HCT116 (cell line): ENCODE data around the gene PITPNC1. TPM values are rescaled to one million over a fixed set of nuclear protein-coding genes. Genes with fewer than 3 reads are reported as not detected.

Experiments
- ATAC-seq: fragments of 200-7000 bp; cut with Tn5 transposase; 2 replicates; pipeline ENCODE4 v1.9.1; 2020; ENCODE audit warnings: mild to moderate bottlenecking, moderate library complexity
- BruUV-seq: library from RNA; stranded (reverse); fragments of 400-500 nt; replicated peaks from 2 replicates; lab custom pipeline; 2021; lab: Mats Ljungman, UMichigan
- CTCF ChIA-PET: fragments of 300-600 bp; sonication (Branson Sonifier 250); formaldehyde crosslinking; loops from one replicate; lab custom pipeline; 2021; ENCODE audit warnings: antibody characterized with exemption; lab: Charles Lee
- POLR2A ChIA-PET: fragments of 300-600, 350-600 bp; sonication (Branson Sonifier 250); formaldehyde crosslinking; loops from one replicate; lab custom pipeline; 2021; ENCODE audit warnings: antibody characterized with exemption; lab: Charles Lee
- RAD21 ChIA-PET, 2 experiments: fragments of 300-600 bp; sonication (Branson Sonifier 250); formaldehyde crosslinking; loops; one replicate each; lab custom pipeline; 2023; ENCODE audit warnings: low total read pairs in 2 of 2; ENCODE audit not compliant: uncharacterized antibody in 2 of 2, unreplicated experiment in 2 of 2, low non-redundant PET in 1 of 2; lab: Charles Lee
- DNase-seq: peaks from one replicate; pipeline ENCODE4 v3.0.0-alpha.2; 2010; ENCODE audit warnings: low read depth, low spot score
- H2AFZ ChIP-seq: fragments of 200-600 bp; shearing (Covaris generic), sonication (generic); 2 replicates; pipeline ENCODE4 v1.6.1; 2017; ENCODE audit warnings: low read depth, mixed run types, mixed read lengths, antibody characterized with exemption, low read length; ENCODE audit not compliant: poor library complexity, severe bottlenecking
- H3K27ac ChIP-seq: 2 replicates; pipeline ENCODE4 v1.5.1; 2012; ENCODE audit warnings: low read depth, low read length
- H3K27me3 ChIP-seq: fragments of 200-600 bp; sonication (generic); 2 replicates; pipeline ENCODE4 v1.6.1; 2016; ENCODE audit warnings: mixed run types, low read length, mixed read lengths; ENCODE audit not compliant: insufficient read depth
- H3K36me3 ChIP-seq, 2 experiments: fragments of 200-500 bp in 1 of 2; fragments of 200-600 bp in 1 of 2; sonication (Bioruptor generic) in 1 of 2; sonication (generic) in 1 of 2; 2 replicates each; pipeline versions ENCODE4 v1.5.1 to v1.6.1; 2014 to 2016; ENCODE audit warnings: low read length in 2 of 2, inconsistent platforms in 1 of 2, mixed read lengths in 1 of 2, mixed run types in 1 of 2; ENCODE audit not compliant: insufficient read depth in 2 of 2, control insufficient read depth in 1 of 2
- H3K4me1 ChIP-seq, 2 experiments: fragments of 200-600 bp in 1 of 2; sonication (generic) in 1 of 2; 2 replicates each; pipeline versions ENCODE4 v1.5.1 to v1.6.1; 2012 to 2017; ENCODE audit warnings: low read length in 2 of 2, inconsistent platforms in 1 of 2, mild to moderate bottlenecking in 1 of 2, mixed read lengths in 1 of 2, mixed run types in 1 of 2, moderate library complexity in 1 of 2; ENCODE audit not compliant: insufficient read depth in 2 of 2, control insufficient read depth in 1 of 2
- H3K4me2 ChIP-seq: fragments of 200-600 bp; sonication (generic); 2 replicates; pipeline ENCODE4 v1.6.1; 2017; ENCODE audit warnings: mixed run types, low read length, mixed read lengths
- H3K4me3 ChIP-seq, 2 experiments: fragments of 200-600 bp in 1 of 2; sonication (generic) in 1 of 2; replicated peaks in 1 of 2; 2 replicates each; pipeline ENCODE4 v1.5.1; 2011 to 2016; ENCODE audit warnings: low read length in 2 of 2, control low read depth in 1 of 2, low read depth in 1 of 2, mild to moderate bottlenecking in 1 of 2, mixed read lengths in 1 of 2, mixed run types in 1 of 2
- H3K79me2 ChIP-seq: fragments of 200-600 bp; sonication (generic); 2 replicates; pipeline ENCODE4 v1.6.1; 2017; ENCODE audit warnings: mild to moderate bottlenecking, mixed run types, low read length, moderate library complexity, mixed read lengths; ENCODE audit not compliant: insufficient read depth
- H3K9ac ChIP-seq: fragments of 200-600 bp; sonication (generic); 2 replicates; pipeline ENCODE4 v1.6.1; 2016; ENCODE audit warnings: low read length, mixed read lengths
- H3K9me2 ChIP-seq: fragments of 200-600 bp; sonication (generic), shearing (Covaris generic); 2 replicates; pipeline ENCODE4 v1.6.1; 2017; ENCODE audit warnings: mixed run types, mild to moderate bottlenecking, moderate library complexity; ENCODE audit not compliant: insufficient read depth
- H3K9me3 ChIP-seq, 2 experiments: fragments of 200-500 bp in 1 of 2; fragments of 200-600 bp in 1 of 2; sonication (Bioruptor generic) in 1 of 2; sonication (generic) in 1 of 2; 2 replicates each; pipeline ENCODE4 v1.6.1; 2014 to 2017; ENCODE audit warnings: low read length in 2 of 2, mixed read lengths in 2 of 2, inconsistent platforms in 1 of 2, low read depth in 1 of 2, mild to moderate bottlenecking in 1 of 2, mixed run types in 1 of 2, moderate library complexity in 1 of 2; ENCODE audit not compliant: control insufficient read depth in 1 of 2, insufficient read depth in 1 of 2
- H4K20me1 ChIP-seq: fragments of 200-600 bp; sonication (generic), shearing (Covaris generic); 2 replicates; pipeline ENCODE4 v1.6.1; 2017; ENCODE audit warnings: mixed run types, mild to moderate bottlenecking, moderate library complexity; ENCODE audit not compliant: insufficient read depth
- CBX3 ChIP-seq: IDR thresholded peaks from 2 replicates; pipeline ENCODE4 v1.6.1; 2012; ENCODE audit warnings: low read depth
- CEBPB ChIP-seq: IDR thresholded peaks from 2 replicates; pipeline ENCODE4 v1.6.1; 2012; ENCODE audit warnings: low read depth
- ELF1 ChIP-seq: IDR thresholded peaks from 2 replicates; pipeline ENCODE4 v1.6.1; 2012; ENCODE audit warnings: low read depth, borderline replicate concordance
- EZH2 ChIP-seq: fragments of 200-600 bp; sonication (generic); IDR thresholded peaks from 2 replicates; pipeline ENCODE4 v1.6.1; 2017; ENCODE audit warnings: antibody characterized with exemption, mixed run types
- EZH2phosphoT487 ChIP-seq: fragments of 200-600 bp; IDR thresholded peaks from 2 replicates; pipeline ENCODE4 v1.6.1; 2018; ENCODE audit warnings: antibody characterized with exemption, borderline replicate concordance
- FOSL1 ChIP-seq: IDR thresholded peaks from 2 replicates; pipeline ENCODE4 v1.6.1; 2012; ENCODE audit warnings: low read depth
- JUND ChIP-seq: IDR thresholded peaks from 2 replicates; pipeline ENCODE4 v1.6.1; 2012
- POLR2A ChIP-seq: IDR thresholded peaks from 2 replicates; pipeline ENCODE4 v1.7.0; 2011; ENCODE audit warnings: borderline replicate concordance; ENCODE audit not compliant: insufficient read depth, insufficient read length; ENCODE audit errors: extremely low read depth
- POLR2AphosphoS5 ChIP-seq: IDR thresholded peaks from 2 replicates; pipeline ENCODE4 v1.6.1; 2011; ENCODE audit warnings: mild to moderate bottlenecking, low read depth, low read length, moderate library complexity
- SIN3A ChIP-seq: IDR thresholded peaks from 2 replicates; pipeline ENCODE4 v1.6.1; 2012; ENCODE audit warnings: low read depth
- SP1 ChIP-seq: IDR thresholded peaks from 2 replicates; pipeline ENCODE4 v1.6.1; 2012; ENCODE audit warnings: low read depth
- SRF ChIP-seq: IDR thresholded peaks from 2 replicates; pipeline ENCODE4 v1.6.1; 2012; ENCODE audit warnings: low read depth
- TCF7L2 ChIP-seq: IDR thresholded peaks from 2 replicates; pipeline ENCODE4 v1.7.0; 2011; ENCODE audit warnings: borderline replicate concordance, inconsistent platforms; ENCODE audit not compliant: insufficient read depth, insufficient read length; ENCODE audit errors: extremely low read depth
- YY1 ChIP-seq: IDR thresholded peaks from 2 replicates; pipeline ENCODE4 v1.6.1; 2011; ENCODE audit warnings: low read length, low read depth, moderate library complexity, mild to moderate bottlenecking; ENCODE audit not compliant: insufficient replicate concordance; ENCODE audit errors: extremely low read depth
- ZFX ChIP-seq: fragments of 450-650 bp; IDR thresholded peaks from 2 replicates; pipeline ENCODE4 v1.6.1; 2017
- ZNF274 ChIP-seq: fragments of 200-500 bp; sonication (Bioruptor generic); IDR thresholded peaks from 2 replicates; pipeline ENCODE4 v1.6.1; 2014; ENCODE audit warnings: mild to moderate bottlenecking, low read depth, low read length, inconsistent platforms
- intact Hi-C: fragments of 100-400 bp; cut with micrococcal nuclease; formaldehyde crosslinking; loops from 2 replicates; pipeline ENCODE4 v1.10.0; 2022
- total RNA-seq: library from RNA; stranded (reverse); gene quantifications from one replicate; pipeline ENCODE4 v1.2.1, GENCODE V29; 2021; ENCODE audit not compliant: unreplicated experiment
- TF ChIP-seq, protein P1 (sequence below): IDR thresholded peaks from 2 replicates; pipeline ENCODE4 v1.6.1; 2012
- TF ChIP-seq, protein P2 (sequence below): IDR thresholded peaks from 2 replicates; pipeline ENCODE4 v1.6.1; 2012; ENCODE audit warnings: low read depth
- TF ChIP-seq, protein P3 (sequence below), 3 experiments: fragments of 200-600 bp in 1 of 3; sonication (generic) in 1 of 3; IDR thresholded peaks in 2 of 3; conservative IDR thresholded peaks in 1 of 3; 2 replicates each; pipeline ENCODE4 v1.5.1; 2012 to 2017; ENCODE audit warnings: low read depth in 2 of 3, low read length in 2 of 3, antibody characterized with exemption in 1 of 3, borderline replicate concordance in 1 of 3, control low read depth in 1 of 3, mild to moderate bottlenecking in 1 of 3, mixed read lengths in 1 of 3, mixed run types in 1 of 3, moderate library complexity in 1 of 3; ENCODE audit not compliant: insufficient read depth in 1 of 3
- TF ChIP-seq, protein P4 (sequence below): IDR thresholded peaks from 2 replicates; pipeline ENCODE4 v1.6.1; 2012

The PITPNC1 gene
- total RNA-seq, 1 experiment from 2014 or later: 41.9 TPM

DNA sequence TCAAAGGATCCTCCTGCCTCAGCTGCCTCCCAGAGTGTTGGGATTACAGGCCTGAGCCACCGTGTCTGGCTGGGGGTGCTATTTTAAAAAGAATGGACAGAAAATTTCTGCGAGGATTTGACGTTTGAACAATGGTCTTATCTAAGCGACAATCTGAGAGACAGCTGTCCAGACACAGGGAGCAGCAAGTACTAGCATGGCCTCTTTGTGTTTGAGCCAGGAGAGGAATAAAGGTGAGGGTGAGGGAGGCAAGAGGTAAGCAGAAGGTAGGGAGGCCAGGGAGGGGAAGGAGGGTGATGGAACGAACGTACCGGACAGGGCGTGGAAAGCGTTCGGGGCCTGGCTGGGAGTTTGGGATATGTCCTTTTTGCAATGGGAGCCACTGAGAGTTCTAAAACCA, 59.2 kb downstream of the PITPNC1 start:
- BruUV-seq: no TSS peak
- no peaks in the 10 kb centered on the region for H3K9me3 ChIP-seq
- no peak overlapping the region for H3K4me2 ChIP-seq
- no peak overlapping the region for H3K4me3 ChIP-seq
- peaks cover 23 to 45% of the 10 kb centered on the region in 2 experiments for H3K4me1 ChIP-seq
- no peak overlapping the region for H3K9ac ChIP-seq
- intact Hi-C loops: no loop called here
- POLR2A ChIA-PET: no interaction called here
- TF ChIP-seq, protein P1, sequence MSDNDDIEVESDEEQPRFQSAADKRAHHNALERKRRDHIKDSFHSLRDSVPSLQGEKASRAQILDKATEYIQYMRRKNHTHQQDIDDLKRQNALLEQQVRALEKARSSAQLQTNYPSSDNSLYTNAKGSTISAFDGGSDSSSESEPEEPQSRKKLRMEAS: no peak
- TF ChIP-seq POLR2A (no peak), POLR2AphosphoS5 (no peak), ELF1 (no peak), ZFX (no peak), FOSL1 (no peak), EZH2 (no peak), TCF7L2 (no peak), CBX3 (no peak), JUND (no peak), CEBPB (no peak), SRF (no peak), SP1 (no peak), SIN3A (no peak), EZH2phosphoT487 (no peak), YY1 (no peak), ZNF274 (no peak)
- TF ChIP-seq, protein P2, sequence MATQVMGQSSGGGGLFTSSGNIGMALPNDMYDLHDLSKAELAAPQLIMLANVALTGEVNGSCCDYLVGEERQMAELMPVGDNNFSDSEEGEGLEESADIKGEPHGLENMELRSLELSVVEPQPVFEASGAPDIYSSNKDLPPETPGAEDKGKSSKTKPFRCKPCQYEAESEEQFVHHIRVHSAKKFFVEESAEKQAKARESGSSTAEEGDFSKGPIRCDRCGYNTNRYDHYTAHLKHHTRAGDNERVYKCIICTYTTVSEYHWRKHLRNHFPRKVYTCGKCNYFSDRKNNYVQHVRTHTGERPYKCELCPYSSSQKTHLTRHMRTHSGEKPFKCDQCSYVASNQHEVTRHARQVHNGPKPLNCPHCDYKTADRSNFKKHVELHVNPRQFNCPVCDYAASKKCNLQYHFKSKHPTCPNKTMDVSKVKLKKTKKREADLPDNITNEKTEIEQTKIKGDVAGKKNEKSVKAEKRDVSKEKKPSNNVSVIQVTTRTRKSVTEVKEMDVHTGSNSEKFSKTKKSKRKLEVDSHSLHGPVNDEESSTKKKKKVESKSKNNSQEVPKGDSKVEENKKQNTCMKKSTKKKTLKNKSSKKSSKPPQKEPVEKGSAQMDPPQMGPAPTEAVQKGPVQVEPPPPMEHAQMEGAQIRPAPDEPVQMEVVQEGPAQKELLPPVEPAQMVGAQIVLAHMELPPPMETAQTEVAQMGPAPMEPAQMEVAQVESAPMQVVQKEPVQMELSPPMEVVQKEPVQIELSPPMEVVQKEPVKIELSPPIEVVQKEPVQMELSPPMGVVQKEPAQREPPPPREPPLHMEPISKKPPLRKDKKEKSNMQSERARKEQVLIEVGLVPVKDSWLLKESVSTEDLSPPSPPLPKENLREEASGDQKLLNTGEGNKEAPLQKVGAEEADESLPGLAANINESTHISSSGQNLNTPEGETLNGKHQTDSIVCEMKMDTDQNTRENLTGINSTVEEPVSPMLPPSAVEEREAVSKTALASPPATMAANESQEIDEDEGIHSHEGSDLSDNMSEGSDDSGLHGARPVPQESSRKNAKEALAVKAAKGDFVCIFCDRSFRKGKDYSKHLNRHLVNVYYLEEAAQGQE: no peak
- TF ChIP-seq, protein P3, sequence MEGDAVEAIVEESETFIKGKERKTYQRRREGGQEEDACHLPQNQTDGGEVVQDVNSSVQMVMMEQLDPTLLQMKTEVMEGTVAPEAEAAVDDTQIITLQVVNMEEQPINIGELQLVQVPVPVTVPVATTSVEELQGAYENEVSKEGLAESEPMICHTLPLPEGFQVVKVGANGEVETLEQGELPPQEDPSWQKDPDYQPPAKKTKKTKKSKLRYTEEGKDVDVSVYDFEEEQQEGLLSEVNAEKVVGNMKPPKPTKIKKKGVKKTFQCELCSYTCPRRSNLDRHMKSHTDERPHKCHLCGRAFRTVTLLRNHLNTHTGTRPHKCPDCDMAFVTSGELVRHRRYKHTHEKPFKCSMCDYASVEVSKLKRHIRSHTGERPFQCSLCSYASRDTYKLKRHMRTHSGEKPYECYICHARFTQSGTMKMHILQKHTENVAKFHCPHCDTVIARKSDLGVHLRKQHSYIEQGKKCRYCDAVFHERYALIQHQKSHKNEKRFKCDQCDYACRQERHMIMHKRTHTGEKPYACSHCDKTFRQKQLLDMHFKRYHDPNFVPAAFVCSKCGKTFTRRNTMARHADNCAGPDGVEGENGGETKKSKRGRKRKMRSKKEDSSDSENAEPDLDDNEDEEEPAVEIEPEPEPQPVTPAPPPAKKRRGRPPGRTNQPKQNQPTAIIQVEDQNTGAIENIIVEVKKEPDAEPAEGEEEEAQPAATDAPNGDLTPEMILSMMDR (IDR thresholded peaks at IDR 0.05 in 2 of 3, conservative IDR thresholded peaks at IDR 0.05 in 1 of 3; ENCODE audit: borderline replicate concordance in 1 of 3, insufficient read depth in 1 of 3, low read depth in 2 of 3, low read length in 2 of 3): no peak
- TF ChIP-seq, protein P4, sequence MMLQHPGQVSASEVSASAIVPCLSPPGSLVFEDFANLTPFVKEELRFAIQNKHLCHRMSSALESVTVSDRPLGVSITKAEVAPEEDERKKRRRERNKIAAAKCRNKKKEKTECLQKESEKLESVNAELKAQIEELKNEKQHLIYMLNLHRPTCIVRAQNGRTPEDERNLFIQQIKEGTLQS: no peak
- ATAC-seq: no peak
- CTCF ChIA-PET: no interaction called here
- H4K20me1 ChIP-seq: no peaks in the 10 kb centered on the region
- no peak overlapping the region for H3K27ac ChIP-seq
- H3K36me3 ChIP-seq: no peaks in the 10 kb centered on the region
- H3K79me2 ChIP-seq: peaks cover 3% of the 10 kb centered on the region; the same call in 1 of the 2 replicates
- H2AFZ ChIP-seq: no peak overlapping the region
- no peak for DNase-seq
- H3K27me3 ChIP-seq: no peaks in the 10 kb centered on the region
- no peaks in the 10 kb centered on the region for H3K9me2 ChIP-seq
- RAD21 ChIA-PET: no interaction called here
